WI38 (cell line): ENCODE data around the gene ICA1.

Experiments
- H3K4me3 ChIP-seq: 2 replicates; pipeline ENCODE4 v1.5.1; 2011; ENCODE audit warnings: low read depth, mild to moderate bottlenecking, control low read depth, low read length
- TF ChIP-seq, protein P1 (sequence below): IDR thresholded peaks from 2 replicates; pipeline ENCODE4 v1.5.1; 2012; ENCODE audit warnings: low read depth, mild to moderate bottlenecking, control low read depth, low read length

Gene ICA1

DNA sequence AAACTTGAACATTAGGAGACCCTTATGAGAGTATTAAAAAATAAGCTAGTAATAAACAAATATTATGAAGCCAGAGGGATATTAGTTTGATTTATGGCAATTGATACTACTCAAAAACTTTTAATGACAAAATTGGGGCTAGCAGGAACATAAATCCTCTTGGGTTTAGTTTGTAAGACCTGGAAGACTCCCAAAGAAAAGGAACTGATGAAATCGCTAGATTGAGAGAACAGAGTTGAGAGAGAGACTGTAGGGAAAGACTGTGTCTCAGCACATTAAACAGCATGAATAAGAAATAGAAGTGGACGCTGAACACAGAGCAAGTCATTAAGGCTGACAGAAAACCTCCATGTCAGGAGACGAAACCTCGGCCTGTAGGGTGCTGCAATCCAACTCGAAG is 56.4 kb downstream of the ICA1 start:
- TF ChIP-seq, protein P1, sequence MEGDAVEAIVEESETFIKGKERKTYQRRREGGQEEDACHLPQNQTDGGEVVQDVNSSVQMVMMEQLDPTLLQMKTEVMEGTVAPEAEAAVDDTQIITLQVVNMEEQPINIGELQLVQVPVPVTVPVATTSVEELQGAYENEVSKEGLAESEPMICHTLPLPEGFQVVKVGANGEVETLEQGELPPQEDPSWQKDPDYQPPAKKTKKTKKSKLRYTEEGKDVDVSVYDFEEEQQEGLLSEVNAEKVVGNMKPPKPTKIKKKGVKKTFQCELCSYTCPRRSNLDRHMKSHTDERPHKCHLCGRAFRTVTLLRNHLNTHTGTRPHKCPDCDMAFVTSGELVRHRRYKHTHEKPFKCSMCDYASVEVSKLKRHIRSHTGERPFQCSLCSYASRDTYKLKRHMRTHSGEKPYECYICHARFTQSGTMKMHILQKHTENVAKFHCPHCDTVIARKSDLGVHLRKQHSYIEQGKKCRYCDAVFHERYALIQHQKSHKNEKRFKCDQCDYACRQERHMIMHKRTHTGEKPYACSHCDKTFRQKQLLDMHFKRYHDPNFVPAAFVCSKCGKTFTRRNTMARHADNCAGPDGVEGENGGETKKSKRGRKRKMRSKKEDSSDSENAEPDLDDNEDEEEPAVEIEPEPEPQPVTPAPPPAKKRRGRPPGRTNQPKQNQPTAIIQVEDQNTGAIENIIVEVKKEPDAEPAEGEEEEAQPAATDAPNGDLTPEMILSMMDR: no peak

DNA sequence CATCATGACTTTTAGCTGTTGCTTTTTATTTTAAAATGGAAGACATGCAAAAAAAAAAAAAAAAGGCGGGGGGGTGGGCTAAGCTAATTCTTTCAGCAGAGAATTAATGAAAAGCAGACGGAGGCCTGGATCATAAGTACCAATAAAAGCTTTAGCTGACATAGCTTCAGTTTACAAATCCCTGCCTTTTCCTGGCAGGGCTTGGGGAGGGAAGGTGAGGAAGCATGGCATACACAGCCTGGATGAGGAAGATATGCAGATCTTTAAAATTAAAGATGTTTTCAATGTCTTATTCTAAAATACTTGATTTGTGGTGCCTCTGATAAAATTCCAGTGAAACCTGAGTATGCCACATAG is 57.0 kb downstream of the ICA1 start:
- TF ChIP-seq, protein P1: no peak
- H3K4me3 ChIP-seq: no peak overlapping the region

More for the DNA sequence above, 56.4 kb downstream of the ICA1 start:
- no peak overlapping the region for H3K4me3 ChIP-seq

DNA sequence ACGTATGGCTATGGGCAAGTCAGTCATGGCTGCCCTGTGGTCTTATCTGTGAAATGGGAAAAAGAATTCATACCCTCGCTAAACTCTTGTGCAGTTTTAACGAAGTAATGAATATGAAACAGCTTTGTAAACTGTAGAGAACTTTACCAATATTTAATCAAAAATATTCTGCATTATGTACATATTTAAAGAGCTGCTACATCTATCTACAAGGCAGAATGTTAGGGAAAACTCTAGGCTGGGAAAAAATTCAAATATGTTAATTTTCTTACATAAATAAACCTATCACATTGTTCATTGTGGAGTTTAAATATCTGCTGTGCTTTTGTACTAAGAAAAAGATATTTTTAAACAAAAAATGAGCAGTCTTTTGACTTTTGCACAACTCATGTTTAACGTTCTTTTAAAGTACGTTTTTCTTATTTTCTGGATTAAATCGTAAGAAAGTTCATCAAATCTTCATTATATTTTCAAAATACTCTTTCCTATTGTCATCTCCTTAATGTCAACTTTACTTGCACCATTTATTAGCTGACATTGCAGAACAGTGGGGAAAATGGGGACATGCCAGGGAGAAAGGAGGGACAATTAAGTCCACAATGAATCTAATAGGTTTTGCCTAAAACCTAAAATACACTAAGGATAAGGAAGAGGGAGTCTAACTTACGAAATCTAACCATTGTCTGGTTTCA is 57.5 kb downstream of the ICA1 start:
- H3K4me3 ChIP-seq: no peak overlapping the region
- TF ChIP-seq, protein P1: no peak

DNA sequence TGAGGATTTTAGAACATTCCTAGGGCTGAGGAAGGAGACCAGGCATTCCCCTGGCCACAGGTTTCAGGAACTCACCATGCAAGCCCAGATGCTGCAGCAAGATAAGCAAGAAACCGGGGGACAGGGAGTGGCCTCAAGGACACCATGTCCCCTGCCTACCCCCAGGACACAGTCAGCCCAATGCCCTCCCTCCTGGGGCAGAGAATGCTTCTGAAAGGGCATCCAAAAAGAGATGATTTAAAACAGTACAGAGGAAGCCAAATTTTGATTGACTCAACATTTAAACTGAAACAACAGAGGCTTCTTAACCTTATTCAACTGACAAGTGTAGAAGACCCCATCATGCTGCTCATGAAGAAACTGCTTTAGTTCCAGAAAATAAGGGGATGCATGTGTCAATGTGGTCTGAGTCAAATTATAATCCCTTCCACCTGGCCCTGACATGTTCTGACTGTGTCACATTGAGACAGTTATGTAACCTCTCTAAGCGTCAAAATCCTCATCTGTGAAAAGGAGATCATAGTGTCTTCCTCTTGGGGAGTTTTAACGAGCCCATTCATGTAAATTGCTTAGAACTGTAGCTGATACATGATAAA is 60.0 kb downstream of the ICA1 start:
- TF ChIP-seq, protein P1: no peak
- no peak overlapping the region for H3K4me3 ChIP-seq

DNA sequence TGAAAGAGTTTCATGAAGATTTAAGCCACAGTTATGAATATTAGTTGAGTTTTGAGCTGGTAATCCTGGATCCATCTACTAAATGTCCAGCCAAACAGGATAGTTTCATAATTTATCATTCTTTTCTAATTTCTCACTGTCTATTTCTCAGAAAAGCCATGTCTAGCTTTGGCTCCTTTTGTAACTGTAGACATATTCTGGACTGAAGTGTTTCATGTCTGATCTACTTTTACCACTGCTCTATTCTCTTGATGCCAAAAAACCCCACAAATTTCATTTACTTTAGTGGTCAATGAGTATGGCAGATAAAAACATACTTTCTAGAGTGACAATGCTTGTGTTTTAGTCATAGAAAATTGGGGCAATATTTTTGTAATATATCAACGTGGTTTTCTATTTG is 61.2 kb downstream of the ICA1 start:
- TF ChIP-seq, protein P1: no peak
- H3K4me3 ChIP-seq: no peak overlapping the region

DNA sequence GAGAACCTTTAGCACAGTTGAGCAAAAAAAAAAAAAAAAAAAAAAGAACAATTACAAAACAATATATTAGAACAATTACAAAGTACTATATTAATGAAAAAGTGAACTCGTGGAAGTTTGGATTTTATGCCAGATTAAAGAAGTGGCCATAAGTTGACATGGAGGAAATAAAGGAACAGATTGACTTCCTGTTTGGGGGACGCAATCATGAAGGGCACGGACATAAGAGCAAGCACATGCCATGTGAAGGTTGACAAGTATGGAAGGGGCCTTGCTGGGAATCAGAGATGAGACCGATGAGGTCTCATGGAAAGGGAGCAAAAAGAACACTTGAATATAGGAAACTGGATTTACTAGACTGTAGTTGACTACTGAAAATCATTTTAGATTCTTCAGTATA is 61.7 kb downstream of the ICA1 start:
- H3K4me3 ChIP-seq: no peak overlapping the region
- TF ChIP-seq, protein P1: no peak

DNA sequence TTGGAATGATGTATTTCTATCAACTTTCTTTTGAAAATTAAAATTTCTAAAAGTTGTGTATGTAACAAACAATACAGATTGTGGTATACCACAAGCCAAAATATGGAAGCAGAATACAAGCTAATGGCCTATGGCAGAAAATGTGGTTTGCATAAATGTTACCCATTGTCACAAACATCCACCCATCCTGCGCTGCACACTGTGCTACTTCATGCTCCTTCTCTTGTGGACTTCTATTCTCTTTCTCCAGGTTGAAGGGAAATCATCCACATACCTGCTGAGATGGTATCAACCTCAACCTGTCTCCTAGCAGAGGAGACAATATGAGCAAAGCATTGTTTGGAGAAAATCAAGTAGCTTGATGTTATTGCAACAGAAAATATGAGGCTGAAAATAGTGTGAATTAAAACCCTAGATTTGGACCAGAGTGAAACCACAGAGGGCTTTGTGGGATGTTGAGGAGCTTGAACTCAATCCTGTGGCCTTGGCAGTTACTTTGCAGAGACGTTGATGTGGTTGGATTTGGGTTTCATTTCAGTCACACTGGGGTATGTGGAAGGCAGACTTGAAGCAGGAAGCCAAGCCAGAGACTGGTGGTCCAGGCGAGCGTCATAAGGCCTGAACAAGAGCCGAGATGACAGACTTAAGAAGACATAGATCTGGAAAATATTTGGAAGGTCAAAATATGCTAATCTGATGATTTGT is 63.8 kb downstream of the ICA1 start:
- TF ChIP-seq, protein P1: no peak

More for the DNA sequence above, 63.8 kb downstream of the ICA1 start:
- H3K4me3 ChIP-seq: no peak overlapping the region
